Renal cortical epithelial cell (primary cell): ENCODE measurements around the gene RERG. TPM values are rescaled to one million over a fixed set of nuclear protein-coding genes. Genes with fewer than 3 reads are reported as not detected.
"Not testable (repeated sequence)": the region's sequence is repeated elsewhere in the genome, so short reads cannot be mapped to it uniquely, and the experiment has no call there.

ENCODE experiments used
- DNase-seq: peaks from one replicate; pipeline ENCODE4 v3.0.0-alpha.2; 2011; ENCODE audit warnings: low read depth
- total RNA-seq: library from RNA; depleted of rRNA; stranded (reverse); fragments of >200 nt; gene quantifications from 2 replicates; pipeline ENCODE4 v1.2.3, GENCODE V29; 2014

The RERG gene
- total RNA-seq, 1 donor from 2014 or later: 4.1 TPM

DNA sequence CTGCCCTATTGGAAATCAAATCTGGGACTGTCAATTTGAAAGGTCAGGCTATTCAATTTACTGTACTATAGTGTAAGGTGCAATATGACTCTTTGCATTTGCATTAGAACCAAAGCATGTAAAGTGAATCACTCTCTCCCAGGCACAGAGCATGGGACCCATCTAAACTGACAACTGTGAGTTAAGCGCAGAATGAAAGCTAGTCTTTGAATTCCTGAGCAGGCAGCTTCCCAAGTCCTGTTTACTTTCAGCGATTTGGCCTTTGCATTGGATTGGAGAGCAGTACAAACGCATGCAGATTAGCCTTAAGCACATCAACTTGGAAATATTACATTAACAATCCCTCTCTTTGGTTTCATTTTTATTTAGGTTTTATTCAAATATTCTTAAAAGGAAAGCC is 74.6 kb downstream of the RERG start:
- DNase-seq: no peak

DNA sequence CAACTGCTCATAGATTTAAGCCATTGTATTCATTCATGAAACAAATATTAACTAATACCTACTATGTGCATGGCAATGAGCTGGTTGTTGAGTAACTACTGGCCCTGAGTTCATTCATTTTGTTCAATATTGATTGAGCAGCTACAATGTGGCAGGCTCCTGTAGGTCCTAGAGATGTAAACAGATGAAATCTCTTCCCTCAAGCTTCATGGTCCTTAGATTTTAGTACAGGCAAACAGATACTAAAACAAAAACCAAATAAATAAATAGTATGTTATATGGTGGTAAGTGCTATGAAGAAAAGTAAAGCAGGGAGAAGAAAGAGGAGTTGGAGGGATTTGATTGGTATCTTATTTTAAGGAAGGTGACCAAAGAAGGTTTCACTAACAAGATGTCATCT is 77.8 kb downstream of the RERG start:
- no peak for DNase-seq

DNA sequence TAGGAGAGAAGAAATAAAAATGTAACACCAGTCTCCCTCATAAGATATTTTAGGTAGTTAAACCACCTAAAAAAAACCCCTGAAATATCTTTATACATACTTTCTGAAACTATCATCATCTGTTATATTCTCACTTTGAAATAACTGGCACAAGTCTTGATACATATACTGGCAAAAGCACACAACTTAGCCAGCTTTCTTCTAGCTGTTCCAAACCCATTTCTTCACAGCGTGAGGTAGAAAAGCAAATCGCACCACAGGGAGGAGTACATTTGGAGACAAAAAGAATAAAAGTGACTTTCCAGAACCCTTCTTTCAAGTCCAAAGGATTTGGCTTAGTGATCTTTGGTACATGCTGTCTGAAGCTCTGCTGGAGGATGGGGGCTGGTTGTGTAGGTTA is 78.5 kb downstream of the RERG start:
- no peak for DNase-seq

DNA sequence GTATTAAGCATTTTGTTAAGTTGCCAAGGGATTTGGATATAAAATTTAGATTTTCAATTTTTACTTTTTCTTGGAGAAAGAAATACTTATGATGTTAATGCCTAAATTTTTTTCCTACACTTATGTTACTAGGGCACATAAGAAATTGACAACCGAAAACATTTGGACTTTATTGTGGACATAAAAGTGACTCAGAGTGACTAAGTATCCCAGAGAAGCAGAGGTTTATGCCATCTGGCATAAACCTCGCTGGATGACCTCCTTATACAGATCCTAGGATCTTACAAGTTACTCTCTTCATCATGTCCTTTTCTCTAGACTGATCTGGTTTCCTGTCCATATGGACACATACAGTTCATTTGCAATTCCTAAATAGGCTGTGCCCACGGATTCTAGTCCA is 89.8 kb downstream of the RERG start:
- DNase-seq: peak; percentile 47

DNA sequence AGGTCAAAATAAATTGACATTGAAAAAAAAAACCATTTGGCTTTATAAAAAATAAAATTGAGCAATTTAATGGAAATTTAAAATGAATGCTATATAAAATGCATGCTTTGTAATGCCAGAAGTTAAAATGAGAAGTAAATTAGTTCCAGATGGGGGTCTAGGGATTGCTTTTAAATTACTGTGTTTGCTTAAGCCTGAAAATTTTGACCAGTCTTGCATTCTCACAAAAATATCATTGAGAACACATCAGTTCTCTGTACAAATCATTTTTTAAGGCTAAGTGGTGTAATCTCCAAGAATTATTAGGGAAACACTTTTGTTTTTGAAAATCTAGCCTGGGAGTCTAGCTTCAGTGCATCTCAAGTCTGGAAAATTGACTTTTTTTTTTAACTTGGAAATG is 90.7 kb downstream of the RERG start:
- no peak for DNase-seq

DNA sequence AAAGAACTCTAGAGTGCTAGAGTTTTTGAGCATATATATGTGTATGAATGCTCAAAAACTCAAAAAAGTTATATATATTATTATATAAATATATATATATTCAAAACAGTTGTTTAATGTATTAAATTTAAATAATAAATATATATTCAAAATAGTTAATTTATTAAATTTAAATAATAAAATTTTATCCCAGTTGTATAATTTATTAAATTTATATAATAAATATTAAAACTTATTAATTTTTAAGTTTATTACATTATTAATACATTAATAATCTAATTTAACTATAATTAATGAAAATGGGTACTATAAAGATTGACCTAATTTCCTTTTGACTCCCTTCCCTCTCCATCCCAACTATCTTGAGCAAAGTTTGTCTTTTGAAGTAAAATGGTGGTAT is 97.8 kb downstream of the RERG start:
- no peak for DNase-seq

DNA sequence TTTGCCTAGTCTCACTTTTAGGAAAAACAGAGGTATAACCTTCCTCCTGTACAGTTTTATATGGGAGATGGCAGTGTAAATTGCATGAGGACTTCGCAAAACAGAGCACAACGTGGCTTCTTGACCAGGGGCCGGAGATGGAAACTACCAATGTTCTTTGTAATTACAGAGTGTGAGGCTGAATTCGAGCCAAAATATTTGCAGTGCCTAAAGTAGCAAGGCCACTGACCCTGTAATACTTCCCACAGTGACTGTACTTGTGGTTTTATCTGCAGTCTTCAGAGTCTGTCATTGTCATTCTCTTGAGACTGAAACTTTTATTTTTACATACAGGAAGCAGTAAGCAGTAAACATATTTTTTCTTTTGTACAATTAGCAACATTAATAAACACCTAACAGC is 98.9 kb downstream of the RERG start:
- peak; percentile 16 for DNase-seq

DNA sequence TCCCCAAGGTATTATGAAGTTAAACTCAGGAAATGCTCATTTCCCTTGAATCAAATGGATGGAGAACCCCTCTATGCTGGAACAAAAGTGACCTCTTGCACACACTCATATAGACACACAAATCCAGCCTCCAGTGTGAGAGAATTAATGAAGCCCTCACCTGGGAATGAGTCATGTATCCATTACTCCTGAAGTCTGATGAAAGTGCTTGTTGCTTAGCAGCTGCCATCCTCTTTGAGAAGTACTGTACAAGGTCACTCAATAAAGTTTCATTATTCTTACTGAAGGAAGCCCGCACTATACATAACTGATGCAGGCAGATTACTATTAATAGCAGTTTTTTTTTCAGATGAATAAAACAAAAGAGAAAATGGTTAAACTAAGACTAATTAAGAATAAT is 102.3 kb downstream of the RERG start:
- DNase-seq: peak; percentile 15

DNA sequence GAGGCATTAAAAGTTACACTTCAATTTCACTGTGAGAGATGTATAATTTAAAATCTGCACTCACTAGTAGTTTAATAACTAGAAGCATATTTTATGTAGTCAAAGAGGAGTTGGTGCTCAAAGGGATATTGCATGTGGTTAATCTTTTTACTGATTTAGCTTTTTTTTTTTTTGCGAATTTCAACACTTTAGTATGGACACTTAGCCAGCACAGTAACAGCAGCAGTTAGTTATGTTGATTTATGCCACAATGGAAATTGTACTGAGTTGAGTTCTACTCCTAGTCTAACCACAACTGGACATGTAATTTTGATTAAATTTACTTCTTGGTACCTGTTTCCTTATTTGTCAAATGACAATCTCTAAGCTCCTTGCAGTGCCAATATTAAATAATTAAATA is 104.2 kb downstream of the RERG start:
- DNase-seq: no peak

DNA sequence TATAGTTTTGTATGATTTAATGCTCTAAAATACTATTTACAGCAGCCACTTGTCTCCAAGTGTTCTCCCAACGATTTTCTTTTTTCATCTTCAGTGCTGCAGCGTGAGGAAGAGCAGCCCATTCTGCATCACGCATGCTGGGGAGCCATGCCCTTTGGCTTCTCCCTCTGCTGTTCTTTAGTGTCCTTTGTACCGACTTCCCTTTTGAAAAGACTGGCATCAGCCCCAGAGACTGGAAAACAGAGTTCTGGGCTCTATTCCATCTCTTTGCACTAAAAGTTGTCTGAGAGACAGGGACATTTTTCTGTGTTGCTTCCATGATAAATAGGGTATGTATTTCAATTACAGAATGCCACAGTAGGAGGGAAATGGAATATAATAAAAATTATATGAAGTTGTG is 105.1 kb downstream of the RERG start:
- DNase-seq: no peak

DNA sequence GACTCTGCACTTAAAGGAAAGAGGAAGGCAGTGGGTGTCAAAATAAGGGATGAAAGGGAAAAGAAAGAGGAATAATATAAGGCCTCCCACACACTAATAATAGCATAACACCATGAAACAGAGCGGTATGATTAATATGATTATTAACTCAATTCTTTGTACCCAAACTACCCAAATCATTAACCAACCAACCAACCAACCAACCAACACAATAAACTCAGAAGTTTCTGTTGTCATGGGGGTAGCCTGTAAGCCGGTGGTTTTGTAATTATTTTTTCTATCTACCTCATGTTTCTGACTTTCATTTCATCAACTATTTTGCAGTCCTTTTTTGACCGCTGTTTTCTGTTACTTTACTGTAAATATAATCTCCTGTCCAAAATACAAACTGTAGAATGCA is 105.8 kb downstream of the RERG start:
- DNase-seq: peak; percentile 2

DNA sequence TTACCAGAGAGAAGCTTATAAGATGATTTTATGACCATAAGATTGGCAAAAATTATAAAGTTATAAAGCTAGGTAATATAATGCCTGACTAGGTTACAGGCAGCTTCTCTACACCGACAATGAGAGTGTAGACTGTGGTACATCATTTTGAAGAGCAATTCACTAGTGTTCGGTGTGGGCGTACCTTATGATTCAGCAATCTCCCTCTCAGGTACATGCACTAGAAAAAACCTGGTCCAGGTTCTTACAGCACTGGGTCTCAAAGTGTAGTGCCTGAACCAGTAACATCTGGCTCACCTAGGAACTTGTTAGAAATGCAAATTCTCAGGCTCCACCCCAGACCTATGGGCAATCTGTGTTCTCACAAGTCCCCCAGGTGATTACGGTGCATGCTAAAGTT is 106.7 kb downstream of the RERG start:
- no peak for DNase-seq

DNA sequence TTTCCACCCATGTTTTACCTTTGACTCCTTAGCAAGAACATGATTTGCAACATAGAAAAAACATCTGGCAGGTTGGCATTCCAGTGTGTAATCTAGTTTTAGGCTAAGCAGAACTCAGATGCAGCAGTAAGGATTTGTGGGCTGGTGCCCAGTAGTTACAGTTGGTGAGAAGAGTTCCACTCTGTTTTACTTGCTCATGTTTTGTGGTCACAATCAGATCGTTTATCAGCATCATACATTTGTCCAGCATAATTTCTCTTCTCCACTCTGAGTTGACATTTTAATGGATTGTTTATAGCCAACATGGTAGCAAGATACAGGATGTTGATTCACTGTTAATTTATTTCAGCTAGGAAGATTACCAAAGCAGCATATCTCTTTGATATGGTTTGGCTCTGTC is 128.4 kb downstream of the RERG start:
- no peak for DNase-seq

DNA sequence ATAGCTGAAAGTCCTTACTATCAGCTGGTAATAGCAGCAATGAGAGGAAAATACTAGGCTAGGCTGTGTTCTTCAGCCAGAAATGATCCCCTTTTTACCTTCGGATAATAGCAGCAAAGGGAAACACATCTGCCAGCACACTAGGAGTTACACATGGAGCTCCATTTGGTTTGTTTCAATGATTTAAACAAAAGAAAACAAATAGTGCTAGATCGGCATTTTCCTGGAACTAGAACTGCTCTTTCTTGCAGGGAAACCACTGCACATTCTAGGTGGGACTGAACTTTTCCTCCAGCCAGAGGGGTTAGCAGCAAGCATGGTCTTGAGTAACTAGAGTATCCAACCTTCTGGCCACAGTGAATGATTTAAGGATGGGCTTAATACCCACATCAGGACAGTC is 130.8 kb downstream of the RERG start:
- no peak for DNase-seq

DNA sequence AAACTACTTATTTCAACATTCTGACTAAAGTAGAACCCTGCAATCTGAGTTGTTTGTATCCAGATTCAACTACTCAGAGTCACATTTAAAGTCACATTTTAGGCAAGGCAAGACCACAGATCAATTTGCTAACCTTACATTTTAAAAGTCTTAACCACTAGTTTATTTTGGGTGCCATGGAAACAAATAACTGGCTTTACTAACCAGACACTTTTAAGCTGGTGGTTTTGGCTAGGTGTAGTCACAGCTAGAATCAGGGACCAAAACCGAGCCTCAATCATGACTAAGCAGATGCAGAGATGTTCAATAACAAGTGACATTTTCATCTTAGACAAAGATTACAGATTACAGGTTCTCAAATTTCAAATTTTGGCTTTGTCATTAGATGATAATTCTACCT is 133.1 kb downstream of the RERG start:
- peak; percentile 54 for DNase-seq

DNA sequence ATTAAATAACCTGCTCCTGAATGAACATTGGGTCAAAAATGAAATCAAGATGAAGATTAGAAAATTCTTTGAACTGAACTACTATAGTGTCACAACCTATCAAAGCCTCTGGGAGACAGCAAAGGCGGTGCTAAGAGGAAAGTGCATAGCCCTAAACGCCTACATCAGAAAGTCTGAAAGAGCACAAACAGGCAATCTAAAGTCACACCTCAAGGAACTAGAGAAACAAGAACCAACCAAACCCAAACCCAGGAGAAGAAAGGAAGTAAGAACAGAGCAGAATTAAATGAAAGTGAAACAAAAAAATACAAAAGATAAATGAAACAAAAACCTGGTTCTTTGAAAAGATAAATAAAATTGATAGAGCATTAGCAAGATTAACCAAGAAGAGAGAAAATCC is 143.5 kb downstream of the RERG start:
- not testable (repeated sequence) for DNase-seq

DNA sequence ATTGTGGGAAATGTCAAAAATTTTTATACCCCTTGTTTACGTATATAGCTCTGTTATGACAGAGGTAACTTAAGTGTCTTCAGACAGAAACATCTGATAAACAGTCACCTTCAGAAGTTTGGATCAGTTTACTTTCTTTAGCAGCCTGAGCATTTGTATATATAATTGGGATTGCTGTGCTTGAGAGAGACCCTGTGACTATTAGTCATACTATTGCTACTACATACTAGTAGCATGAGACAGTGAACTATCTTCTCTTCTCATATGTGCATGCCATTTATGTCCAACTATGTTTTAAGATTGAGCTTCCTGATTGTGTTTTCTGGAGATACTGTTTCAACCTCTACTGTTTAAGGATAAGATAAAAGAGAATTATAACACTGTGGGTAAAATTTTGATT is 146.9 kb downstream of the RERG start:
- DNase-seq: peak; percentile 15

DNA sequence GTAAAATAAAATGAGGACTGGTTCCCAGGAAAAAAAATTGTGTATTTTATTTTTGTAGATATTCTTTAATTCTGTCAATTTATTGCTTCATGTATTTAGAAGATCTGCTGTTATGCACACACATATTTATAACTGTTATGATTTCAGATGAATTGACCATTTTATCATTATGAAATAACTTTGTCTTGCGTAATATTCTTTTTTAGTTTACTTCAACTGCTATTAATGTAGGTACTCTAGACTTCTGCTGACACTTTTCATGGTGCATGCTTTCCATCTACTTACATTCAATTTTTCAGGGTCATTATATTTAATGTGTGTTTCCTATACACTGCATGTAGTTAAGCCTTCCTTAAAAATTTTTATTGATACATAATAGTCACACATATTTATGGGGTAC is 162.1 kb downstream of the RERG start:
- DNase-seq: no peak

Other genes starting within 250 kb of the RERG start
- not detected in 2 replicates for gene PDE6H, start 248.4 kb downstream of the RERG start, total RNA-seq
- gene PTPRO, start 101.1 kb upstream of the RERG start, total RNA-seq: 0.45 and 0.69 TPM in 2 replicates